ENCODE data around the gene ELAC2. TPM values are rescaled to one million over a fixed set of nuclear protein-coding genes. Genes with fewer than 3 reads are reported as not detected.

ELAC2 gene
- total and polyA plus RNA-seq, 2 of the 4 experiments (the other 2 are of a cell fraction): 75.2 to 80.7 TPM

DNA sequence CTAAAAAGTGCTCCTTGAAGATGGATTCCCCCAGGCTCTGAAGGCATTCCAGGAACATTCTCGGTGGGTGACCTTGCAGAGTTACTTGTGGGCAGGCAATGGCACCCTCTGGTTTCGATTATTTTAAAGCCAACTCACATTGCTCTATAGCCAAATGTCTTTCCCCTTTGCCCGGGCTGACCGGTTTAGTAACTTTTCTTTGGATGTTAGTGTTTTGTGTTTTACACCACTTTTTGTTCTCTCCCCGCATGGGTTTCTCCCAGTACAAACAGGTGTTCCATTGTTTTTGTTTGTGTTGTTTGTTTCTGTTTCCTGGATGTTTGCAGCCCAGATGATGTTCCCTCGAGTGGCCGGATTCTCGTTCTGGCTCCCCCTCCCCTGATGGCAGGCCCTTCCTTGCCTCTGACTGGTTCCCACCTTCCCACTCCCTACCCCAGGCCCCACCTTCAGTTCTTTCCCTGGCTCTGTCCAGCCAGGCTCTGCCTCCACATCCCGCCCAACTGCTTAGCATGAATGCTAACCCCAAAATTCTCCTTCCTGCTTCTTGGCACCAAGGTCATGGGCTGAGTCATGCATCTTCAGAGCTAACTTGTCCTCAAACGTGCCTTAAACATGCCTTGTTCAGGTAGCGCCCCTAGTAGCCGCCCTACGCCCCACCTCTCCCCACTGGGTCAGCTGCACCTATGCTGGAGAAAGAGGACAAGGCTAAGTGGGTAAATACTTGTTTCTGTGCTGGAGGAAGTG is 40.6 kb downstream of the ELAC2 start:
- H3K4me2 ChIP-seq (ENCODE audit: low read depth, low read length): no peak overlapping the region
- no peak overlapping the region for H2AK5ac ChIP-seq (ENCODE audit: low read depth, low read length)
- H3K56ac ChIP-seq (ENCODE audit: extremely low read depth, insufficient read depth, low read length): no peak overlapping the region
- peak; percentile 22 for DNase-seq
- intact Hi-C loops (cut with micrococcal nuclease) (no loop called here), dilution Hi-C loops (cut with HindIII; ENCODE audit: low sequenced_read_pairs, unreplicated experiment) (no loop called here), in situ Hi-C loops (cut with MboI; ENCODE audit: low sequenced_read_pairs) (no loop called here)
- H2AK9ac ChIP-seq (replicated peaks; ENCODE audit: low read depth, low read length, poor library complexity): no peak overlapping the region
- H4K20me1 ChIP-seq (ENCODE audit: insufficient read depth, low read length): no peaks in the 10 kb centered on the region
- no peak overlapping the region for H2BK120ac ChIP-seq (ENCODE audit: low read depth, low read length)
- no peak overlapping the region for H3K4ac ChIP-seq (ENCODE audit: low read depth, low read length)
- peaks cover 4% of the 10 kb centered on the region; the same call in 1 of the 2 replicates for H3K27me3 ChIP-seq (ENCODE audit: control insufficient read depth, insufficient read depth, low read length)
- no peak overlapping the region for H3K27ac ChIP-seq (ENCODE audit: insufficient read depth, low read length)
- H3K9me1 ChIP-seq (ENCODE audit: insufficient read depth, low read length): no peaks in the 10 kb centered on the region
- H3K9me3 ChIP-seq (ENCODE audit: control insufficient read depth, insufficient read depth, low read length): no peaks in the 10 kb centered on the region
- H4K8ac ChIP-seq (ENCODE audit: low read depth in 2 of 2, low read length in 2 of 2): no peak overlapping the region
- BruUV-seq (replicated peaks): no TSS peak
- peak overlapping the region; percentile 13 for H2AFZ ChIP-seq (replicated peaks; ENCODE audit: low read length, poor library complexity)
- H2BK20ac ChIP-seq (ENCODE audit: low read depth, low read length): no peak overlapping the region
- H3K79me1 ChIP-seq (ENCODE audit: low read depth in 1 of 2, low read length in 2 of 2): no peaks in the 10 kb centered on the region
- H3K36me3 ChIP-seq (ENCODE audit: control insufficient read depth, insufficient read depth, low read length): no peaks in the 10 kb centered on the region
- H3K18ac ChIP-seq (ENCODE audit: low read depth, low read length): no peak overlapping the region
- ChIA-PET POLR2A (ENCODE audit: unreplicated experiment) (no interaction called here), CTCF (no interaction called here)
- H3K4me3 ChIP-seq (ENCODE audit: insufficient read depth, low read depth, low read length): no peak overlapping the region
- H3K9ac ChIP-seq (ENCODE audit: low read depth, low read length): no peak overlapping the region
- no peak overlapping the region for H2BK15ac ChIP-seq (ENCODE audit: low read depth, low read length)
- no peak overlapping the region for H4K5ac ChIP-seq (ENCODE audit: low read depth, low read length)
- H3K14ac ChIP-seq (replicated peaks; ENCODE audit: low read depth, low read length): no peak overlapping the region
- no peaks in the 10 kb centered on the region; the same call in 1 of the 2 replicates for H3K4me1 ChIP-seq (ENCODE audit: control insufficient read depth, insufficient read depth, low read length)
- H2BK5ac ChIP-seq (ENCODE audit: low read depth, low read length, poor library complexity, severe bottlenecking): no peak overlapping the region
- H3K23ac ChIP-seq (ENCODE audit: low read depth, low read length): no peak overlapping the region
- TF ChIP-seq, protein P1, sequence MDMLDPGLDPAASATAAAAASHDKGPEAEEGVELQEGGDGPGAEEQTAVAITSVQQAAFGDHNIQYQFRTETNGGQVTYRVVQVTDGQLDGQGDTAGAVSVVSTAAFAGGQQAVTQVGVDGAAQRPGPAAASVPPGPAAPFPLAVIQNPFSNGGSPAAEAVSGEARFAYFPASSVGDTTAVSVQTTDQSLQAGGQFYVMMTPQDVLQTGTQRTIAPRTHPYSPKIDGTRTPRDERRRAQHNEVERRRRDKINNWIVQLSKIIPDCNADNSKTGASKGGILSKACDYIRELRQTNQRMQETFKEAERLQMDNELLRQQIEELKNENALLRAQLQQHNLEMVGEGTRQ (IDR thresholded peaks at IDR 0.05; ENCODE audit: low read depth, low read length): no peak
- no peak for TF ChIP-seq BHLHE40 (IDR thresholded peaks at IDR 0.05; ENCODE audit: low read depth, low read length)
- no peak for TF ChIP-seq SMC3 (IDR thresholded peaks at IDR 0.05; ENCODE audit: low read depth, low read length)
- TF ChIP-seq CEBPB (IDR thresholded peaks at IDR 0.05; ENCODE audit: low read depth, low read length): no peak
- TF ChIP-seq NFE2L2 (IDR thresholded peaks at IDR 0.05; ENCODE audit: low read depth, low read length): no peak
- TF ChIP-seq POLR2A (IDR thresholded peaks at IDR 0.05; ENCODE audit: low read depth, low read length): no peak
- no peak for TF ChIP-seq MAFK (IDR thresholded peaks at IDR 0.05; ENCODE audit: low read depth, low read length)
- TF ChIP-seq FOS (IDR thresholded peaks at IDR 0.05; ENCODE audit: low read depth, low read length): no peak
- no peak for TF ChIP-seq RAD21 (IDR thresholded peaks at IDR 0.05; ENCODE audit: low read length)
- TF ChIP-seq, protein P2, sequence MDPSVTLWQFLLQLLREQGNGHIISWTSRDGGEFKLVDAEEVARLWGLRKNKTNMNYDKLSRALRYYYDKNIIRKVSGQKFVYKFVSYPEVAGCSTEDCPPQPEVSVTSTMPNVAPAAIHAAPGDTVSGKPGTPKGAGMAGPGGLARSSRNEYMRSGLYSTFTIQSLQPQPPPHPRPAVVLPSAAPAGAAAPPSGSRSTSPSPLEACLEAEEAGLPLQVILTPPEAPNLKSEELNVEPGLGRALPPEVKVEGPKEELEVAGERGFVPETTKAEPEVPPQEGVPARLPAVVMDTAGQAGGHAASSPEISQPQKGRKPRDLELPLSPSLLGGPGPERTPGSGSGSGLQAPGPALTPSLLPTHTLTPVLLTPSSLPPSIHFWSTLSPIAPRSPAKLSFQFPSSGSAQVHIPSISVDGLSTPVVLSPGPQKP (IDR thresholded peaks at IDR 0.05; ENCODE audit: borderline replicate concordance, low read depth, low read length): no peak
- TF ChIP-seq, protein P3, sequence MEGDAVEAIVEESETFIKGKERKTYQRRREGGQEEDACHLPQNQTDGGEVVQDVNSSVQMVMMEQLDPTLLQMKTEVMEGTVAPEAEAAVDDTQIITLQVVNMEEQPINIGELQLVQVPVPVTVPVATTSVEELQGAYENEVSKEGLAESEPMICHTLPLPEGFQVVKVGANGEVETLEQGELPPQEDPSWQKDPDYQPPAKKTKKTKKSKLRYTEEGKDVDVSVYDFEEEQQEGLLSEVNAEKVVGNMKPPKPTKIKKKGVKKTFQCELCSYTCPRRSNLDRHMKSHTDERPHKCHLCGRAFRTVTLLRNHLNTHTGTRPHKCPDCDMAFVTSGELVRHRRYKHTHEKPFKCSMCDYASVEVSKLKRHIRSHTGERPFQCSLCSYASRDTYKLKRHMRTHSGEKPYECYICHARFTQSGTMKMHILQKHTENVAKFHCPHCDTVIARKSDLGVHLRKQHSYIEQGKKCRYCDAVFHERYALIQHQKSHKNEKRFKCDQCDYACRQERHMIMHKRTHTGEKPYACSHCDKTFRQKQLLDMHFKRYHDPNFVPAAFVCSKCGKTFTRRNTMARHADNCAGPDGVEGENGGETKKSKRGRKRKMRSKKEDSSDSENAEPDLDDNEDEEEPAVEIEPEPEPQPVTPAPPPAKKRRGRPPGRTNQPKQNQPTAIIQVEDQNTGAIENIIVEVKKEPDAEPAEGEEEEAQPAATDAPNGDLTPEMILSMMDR (conservative IDR thresholded peaks at IDR 0.05; ENCODE audit: low read depth, low read length): no peak
- TF ChIP-seq MAZ (IDR thresholded peaks at IDR 0.05; ENCODE audit: borderline replicate concordance, low read depth, low read length): no peak
- 43% methylated on average over 1 of the region's 13 CpGs; no CpG with 5 or more reads in 1 of the 2 experiments for WGBS, 2 experiments (ENCODE audit: extremely low coverage in 2 of 2, insufficient read length in 1 of 2)
- ATAC-seq (ENCODE audit: low read depth): no peak
- H4K91ac ChIP-seq (ENCODE audit: insufficient read depth, low read depth, low read length): no peak overlapping the region
